ENCODE results near the gene KAZN. TPM values are rescaled to one million over a fixed set of nuclear protein-coding genes. Genes with fewer than 3 reads are reported as not detected.

The KAZN gene
- total and polyA plus RNA-seq, 2 experiments from 2014 or later, result 7.9 to 15.6 TPM

GRCh38 chr1:15066191-15066590 is 467.7 kb downstream of the KAZN start:
- Histone ChIP-seq H4K20me1 (ENCODE audit: insufficient read depth, poor library complexity, severe bottlenecking) (no peaks in the 10 kb centered on the region), H3K9me3 (ENCODE audit: low read depth) (no peaks in the 10 kb centered on the region), H3K4me1 (ENCODE audit: insufficient read depth) (peaks cover 6% of the 10 kb centered on the region), H3K9me2 (replicated peaks; ENCODE audit: insufficient read depth) (no peaks in the 10 kb centered on the region), H2AFZ (no peak overlapping the region), H3K4me3 (no peak overlapping the region), H3K36me3 (replicated peaks; ENCODE audit: insufficient read depth, low read depth) (no peaks in the 10 kb centered on the region), H3K27ac (no peak overlapping the region), H3K79me2 (no peaks in the 10 kb centered on the region), H3K4me2 (no peak overlapping the region), H3K27me3 (no peaks in the 10 kb centered on the region)
- no peak for DNase-seq (ENCODE audit: low spot score)
- TF ChIP-seq EZH2phosphoT487 (IDR thresholded peaks at IDR 0.05; ENCODE audit: low read depth, severe bottlenecking, unreplicated experiment) (no peak), EZH2 (IDR thresholded peaks at IDR 0.05; ENCODE audit: borderline replicate concordance) (no peak)
- TF ChIP-seq, protein P1, sequence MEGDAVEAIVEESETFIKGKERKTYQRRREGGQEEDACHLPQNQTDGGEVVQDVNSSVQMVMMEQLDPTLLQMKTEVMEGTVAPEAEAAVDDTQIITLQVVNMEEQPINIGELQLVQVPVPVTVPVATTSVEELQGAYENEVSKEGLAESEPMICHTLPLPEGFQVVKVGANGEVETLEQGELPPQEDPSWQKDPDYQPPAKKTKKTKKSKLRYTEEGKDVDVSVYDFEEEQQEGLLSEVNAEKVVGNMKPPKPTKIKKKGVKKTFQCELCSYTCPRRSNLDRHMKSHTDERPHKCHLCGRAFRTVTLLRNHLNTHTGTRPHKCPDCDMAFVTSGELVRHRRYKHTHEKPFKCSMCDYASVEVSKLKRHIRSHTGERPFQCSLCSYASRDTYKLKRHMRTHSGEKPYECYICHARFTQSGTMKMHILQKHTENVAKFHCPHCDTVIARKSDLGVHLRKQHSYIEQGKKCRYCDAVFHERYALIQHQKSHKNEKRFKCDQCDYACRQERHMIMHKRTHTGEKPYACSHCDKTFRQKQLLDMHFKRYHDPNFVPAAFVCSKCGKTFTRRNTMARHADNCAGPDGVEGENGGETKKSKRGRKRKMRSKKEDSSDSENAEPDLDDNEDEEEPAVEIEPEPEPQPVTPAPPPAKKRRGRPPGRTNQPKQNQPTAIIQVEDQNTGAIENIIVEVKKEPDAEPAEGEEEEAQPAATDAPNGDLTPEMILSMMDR (IDR thresholded peaks at IDR 0.05; ENCODE audit: poor library complexity), result no peak
- 76% methylated on average over 15 of the region's 15 CpGs for WGBS (ENCODE audit: low lambda C conversion rate, missing lambda C conversion rate)

DNA sequence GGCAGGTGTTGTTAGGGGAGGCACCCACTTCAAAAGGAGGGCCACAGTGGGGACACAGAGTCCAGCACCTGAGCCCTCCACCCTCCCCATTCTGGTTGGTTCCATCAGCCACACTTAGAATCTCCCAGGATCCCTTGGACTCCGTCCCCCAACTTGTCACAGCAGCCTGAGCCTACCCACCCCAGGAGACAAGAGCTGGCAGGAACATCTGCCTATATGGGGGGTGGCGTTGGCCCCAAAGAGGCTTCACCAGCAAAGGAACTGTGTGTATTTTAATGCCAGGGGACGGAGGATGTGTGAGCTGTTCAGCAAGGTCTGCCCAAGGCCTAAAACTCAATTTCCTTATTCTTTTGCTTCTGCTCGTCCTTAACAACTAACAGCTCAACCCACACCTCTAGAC is 468.7 kb downstream of the KAZN start:
- Histone ChIP-seq H4K20me1 (ENCODE audit: insufficient read depth, poor library complexity, severe bottlenecking) (no peaks in the 10 kb centered on the region), H3K9me2 (replicated peaks; ENCODE audit: insufficient read depth) (no peaks in the 10 kb centered on the region), H2AFZ (no peak overlapping the region), H3K79me2 (no peaks in the 10 kb centered on the region), H3K36me3 (replicated peaks; ENCODE audit: insufficient read depth, low read depth) (no peaks in the 10 kb centered on the region), H3K4me3 (no peak overlapping the region), H3K9me3 (ENCODE audit: low read depth) (no peaks in the 10 kb centered on the region), H3K4me2 (no peak overlapping the region), H3K4me1 (ENCODE audit: insufficient read depth) (peaks cover 6% of the 10 kb centered on the region), H3K27ac (no peak overlapping the region), H3K27me3 (no peaks in the 10 kb centered on the region)
- DNase-seq (ENCODE audit: low spot score), result no peak
- WGBS (ENCODE audit: low lambda C conversion rate, missing lambda C conversion rate), result 83% methylated on average over 4 of the region's 4 CpGs
- no peak for TF ChIP-seq EZH2phosphoT487 (IDR thresholded peaks at IDR 0.05; ENCODE audit: low read depth, severe bottlenecking, unreplicated experiment)
- no peak for TF ChIP-seq EZH2 (IDR thresholded peaks at IDR 0.05; ENCODE audit: borderline replicate concordance)
- TF ChIP-seq, protein P1 (IDR thresholded peaks at IDR 0.05; ENCODE audit: poor library complexity), result no peak

DNA sequence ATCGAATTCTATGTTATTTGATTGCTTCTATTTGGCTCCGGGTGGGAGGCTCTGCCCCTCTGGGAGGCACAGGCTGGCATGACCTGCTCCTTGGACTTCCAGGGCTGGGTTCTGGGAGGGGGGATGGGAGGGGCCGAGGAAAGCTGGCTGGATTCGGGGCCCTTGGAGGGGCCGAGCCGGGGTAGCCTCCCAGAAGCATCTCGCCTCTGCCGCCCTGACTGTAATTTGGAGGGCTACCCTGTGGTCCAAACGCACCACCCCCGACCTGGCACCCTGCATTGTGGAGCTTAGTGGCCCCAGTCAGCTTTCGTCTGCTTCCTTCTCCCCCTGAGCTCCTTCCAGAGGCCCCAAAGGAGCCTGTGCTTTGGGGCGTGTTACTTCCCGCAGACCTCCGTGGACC is 469.7 kb downstream of the KAZN start:
- Histone ChIP-seq H3K27me3 (no peaks in the 10 kb centered on the region), H3K79me2 (no peaks in the 10 kb centered on the region), H3K4me3 (no peak overlapping the region), H3K9me3 (ENCODE audit: low read depth) (no peaks in the 10 kb centered on the region), H4K20me1 (ENCODE audit: insufficient read depth, poor library complexity, severe bottlenecking) (no peaks in the 10 kb centered on the region), H2AFZ (no peak overlapping the region), H3K4me2 (no peak overlapping the region), H3K9me2 (replicated peaks; ENCODE audit: insufficient read depth) (no peaks in the 10 kb centered on the region), H3K36me3 (replicated peaks; ENCODE audit: insufficient read depth, low read depth) (no peaks in the 10 kb centered on the region), H3K4me1 (ENCODE audit: insufficient read depth) (peaks cover 6% of the 10 kb centered on the region), H3K27ac (no peak overlapping the region)
- WGBS (ENCODE audit: low lambda C conversion rate, missing lambda C conversion rate), result 95% methylated on average over 12 of the region's 14 CpGs
- no peak for TF ChIP-seq EZH2phosphoT487 (IDR thresholded peaks at IDR 0.05; ENCODE audit: low read depth, severe bottlenecking, unreplicated experiment)
- TF ChIP-seq, protein P1 (IDR thresholded peaks at IDR 0.05; ENCODE audit: poor library complexity), result no peak
- no peak for TF ChIP-seq EZH2 (IDR thresholded peaks at IDR 0.05; ENCODE audit: borderline replicate concordance)
- no peak for DNase-seq (ENCODE audit: low spot score)

- Histone ChIP-seq H3K9me3 (ENCODE audit: low read depth) (no peaks in the 10 kb centered on the region), H3K36me3 (replicated peaks; ENCODE audit: insufficient read depth, low read depth) (no peaks in the 10 kb centered on the region), H3K27me3 (no peaks in the 10 kb centered on the region), H3K4me3 (no peak overlapping the region), H3K4me2 (no peak overlapping the region), H2AFZ (no peak overlapping the region), H3K4me1 (ENCODE audit: insufficient read depth) (peaks cover 6% of the 10 kb centered on the region), H3K27ac (no peak overlapping the region), H4K20me1 (ENCODE audit: insufficient read depth, poor library complexity, severe bottlenecking) (no peaks in the 10 kb centered on the region), H3K79me2 (no peaks in the 10 kb centered on the region), H3K9me2 (replicated peaks; ENCODE audit: insufficient read depth) (no peaks in the 10 kb centered on the region)
- WGBS (ENCODE audit: low lambda C conversion rate, missing lambda C conversion rate), result 93% methylated on average over 4 of the region's 4 CpGs
- no peak for TF ChIP-seq EZH2 (IDR thresholded peaks at IDR 0.05; ENCODE audit: borderline replicate concordance)
- TF ChIP-seq, protein P1 (IDR thresholded peaks at IDR 0.05; ENCODE audit: poor library complexity), result no peak
- no peak for TF ChIP-seq EZH2phosphoT487 (IDR thresholded peaks at IDR 0.05; ENCODE audit: low read depth, severe bottlenecking, unreplicated experiment)
- no peak for DNase-seq (ENCODE audit: low spot score)
Observed at GRCh38 chr1:15068997-15069396, 470.5 kb downstream of the KAZN start.
